ENCODE data around the gene EZR.

DNA sequence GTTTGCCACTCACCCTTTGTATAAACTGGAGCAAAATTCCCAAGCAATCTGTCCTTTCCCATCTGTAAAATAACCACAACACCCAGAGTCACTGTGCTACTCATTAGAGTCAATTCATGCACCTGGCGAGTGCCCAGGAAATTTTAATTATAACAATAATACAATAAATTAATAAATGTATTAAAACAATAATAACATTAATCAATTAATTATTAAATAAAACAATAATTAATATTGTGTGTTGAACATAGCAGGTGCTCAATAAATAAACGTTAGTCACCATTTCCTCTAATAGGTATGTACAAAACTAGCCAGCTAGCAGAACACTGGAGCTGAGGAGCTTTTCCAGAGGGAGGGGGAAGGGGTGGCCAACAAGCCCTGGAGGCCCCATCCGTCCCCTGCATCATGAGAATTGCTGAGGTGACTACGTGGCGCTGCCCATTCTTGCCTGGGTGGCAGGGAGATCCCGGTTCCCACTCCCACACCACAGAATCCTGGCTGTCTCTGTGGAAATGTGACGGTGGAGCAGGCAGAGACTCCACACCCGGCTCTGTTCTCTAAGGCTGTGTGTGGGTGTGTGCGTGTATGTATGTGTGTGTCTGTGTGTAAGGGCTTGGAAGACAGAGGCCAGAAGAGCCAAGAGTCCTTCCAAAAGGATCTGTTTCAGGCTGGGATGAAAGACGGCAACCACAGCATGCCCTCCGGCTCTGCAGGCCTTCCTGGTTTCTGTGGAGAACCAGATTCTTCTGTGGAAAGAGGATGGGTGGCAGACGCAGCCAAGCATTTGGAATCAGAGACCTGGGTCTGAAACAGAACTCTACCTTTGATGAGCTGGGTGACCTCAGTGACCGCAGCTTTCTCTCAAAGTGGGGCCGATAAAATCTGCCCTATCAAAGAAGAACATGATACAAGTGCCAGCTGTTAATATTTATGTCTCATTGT is 18.8 kb upstream of the EZR start:
- TF ChIP-seq SMARCA5 (IDR thresholded peaks at IDR 0.05) = no peak
- no peak for TF ChIP-seq POLR2AphosphoS5 (IDR thresholded peaks at IDR 0.05; ENCODE audit: control insufficient read depth, insufficient read depth, low read depth, low read length)
- TF ChIP-seq, protein P1, sequence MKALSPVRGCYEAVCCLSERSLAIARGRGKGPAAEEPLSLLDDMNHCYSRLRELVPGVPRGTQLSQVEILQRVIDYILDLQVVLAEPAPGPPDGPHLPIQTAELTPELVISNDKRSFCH (CRISPR knock-in tag; IDR thresholded peaks at IDR 0.05) = no peak
- TF ChIP-seq, protein P1 (tag; IDR thresholded peaks at IDR 0.05) = no peak
- no peak for TF ChIP-seq ARHGAP35 (IDR thresholded peaks at IDR 0.05; ENCODE audit: partially characterized antibody)
- TF ChIP-seq, protein P2, sequence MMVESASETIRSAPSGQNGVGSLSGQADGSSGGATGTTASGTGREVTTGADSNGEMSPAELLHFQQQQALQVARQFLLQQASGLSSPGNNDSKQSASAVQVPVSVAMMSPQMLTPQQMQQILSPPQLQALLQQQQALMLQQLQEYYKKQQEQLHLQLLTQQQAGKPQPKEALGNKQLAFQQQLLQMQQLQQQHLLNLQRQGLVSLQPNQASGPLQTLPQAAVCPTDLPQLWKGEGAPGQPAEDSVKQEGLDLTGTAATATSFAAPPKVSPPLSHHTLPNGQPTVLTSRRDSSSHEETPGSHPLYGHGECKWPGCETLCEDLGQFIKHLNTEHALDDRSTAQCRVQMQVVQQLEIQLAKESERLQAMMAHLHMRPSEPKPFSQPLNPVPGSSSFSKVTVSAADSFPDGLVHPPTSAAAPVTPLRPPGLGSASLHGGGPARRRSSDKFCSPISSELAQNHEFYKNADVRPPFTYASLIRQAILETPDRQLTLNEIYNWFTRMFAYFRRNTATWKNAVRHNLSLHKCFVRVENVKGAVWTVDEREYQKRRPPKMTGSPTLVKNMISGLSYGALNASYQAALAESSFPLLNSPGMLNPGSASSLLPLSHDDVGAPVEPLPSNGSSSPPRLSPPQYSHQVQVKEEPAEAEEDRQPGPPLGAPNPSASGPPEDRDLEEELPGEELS (CRISPR knock-in tag; IDR thresholded peaks at IDR 0.05; ENCODE audit: borderline replicate concordance) = no peak
- TF ChIP-seq, protein P3, sequence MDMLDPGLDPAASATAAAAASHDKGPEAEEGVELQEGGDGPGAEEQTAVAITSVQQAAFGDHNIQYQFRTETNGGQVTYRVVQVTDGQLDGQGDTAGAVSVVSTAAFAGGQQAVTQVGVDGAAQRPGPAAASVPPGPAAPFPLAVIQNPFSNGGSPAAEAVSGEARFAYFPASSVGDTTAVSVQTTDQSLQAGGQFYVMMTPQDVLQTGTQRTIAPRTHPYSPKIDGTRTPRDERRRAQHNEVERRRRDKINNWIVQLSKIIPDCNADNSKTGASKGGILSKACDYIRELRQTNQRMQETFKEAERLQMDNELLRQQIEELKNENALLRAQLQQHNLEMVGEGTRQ (CRISPR knock-in tag; IDR thresholded peaks at IDR 0.05) = no peak
- TF ChIP-seq, protein P4, sequence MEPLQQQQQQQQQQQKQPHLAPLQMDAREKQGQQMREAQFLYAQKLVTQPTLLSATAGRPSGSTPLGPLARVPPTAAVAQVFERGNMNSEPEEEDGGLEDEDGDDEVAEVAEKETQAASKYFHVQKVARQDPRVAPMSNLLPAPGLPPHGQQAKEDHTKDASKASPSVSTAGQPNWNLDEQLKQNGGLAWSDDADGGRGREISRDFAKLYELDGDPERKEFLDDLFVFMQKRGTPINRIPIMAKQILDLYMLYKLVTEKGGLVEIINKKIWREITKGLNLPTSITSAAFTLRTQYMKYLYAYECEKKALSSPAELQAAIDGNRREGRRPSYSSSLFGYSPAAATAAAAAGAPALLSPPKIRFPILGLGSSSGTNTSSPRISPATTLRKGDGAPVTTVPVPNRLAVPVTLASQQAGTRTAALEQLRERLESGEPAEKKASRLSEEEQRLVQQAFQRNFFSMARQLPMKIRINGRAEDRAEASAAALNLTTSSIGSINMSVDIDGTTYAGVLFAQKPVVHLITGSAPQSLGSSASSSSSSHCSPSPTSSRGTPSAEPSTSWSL (CRISPR knock-in tag; IDR thresholded peaks at IDR 0.05; ENCODE audit: borderline replicate concordance) = no peak
- TF ChIP-seq POLR2B (IDR thresholded peaks at IDR 0.05; ENCODE audit: low read depth, partially characterized antibody) = no peak
- no peak for TF ChIP-seq SIRT6 (IDR thresholded peaks at IDR 0.05; ENCODE audit: low read depth, low read length)
- TF ChIP-seq, protein P5, sequence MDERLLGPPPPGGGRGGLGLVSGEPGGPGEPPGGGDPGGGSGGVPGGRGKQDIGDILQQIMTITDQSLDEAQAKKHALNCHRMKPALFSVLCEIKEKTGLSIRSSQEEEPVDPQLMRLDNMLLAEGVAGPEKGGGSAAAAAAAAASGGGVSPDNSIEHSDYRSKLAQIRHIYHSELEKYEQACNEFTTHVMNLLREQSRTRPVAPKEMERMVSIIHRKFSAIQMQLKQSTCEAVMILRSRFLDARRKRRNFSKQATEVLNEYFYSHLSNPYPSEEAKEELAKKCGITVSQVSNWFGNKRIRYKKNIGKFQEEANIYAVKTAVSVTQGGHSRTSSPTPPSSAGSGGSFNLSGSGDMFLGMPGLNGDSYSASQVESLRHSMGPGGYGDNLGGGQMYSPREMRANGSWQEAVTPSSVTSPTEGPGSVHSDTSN (CRISPR knock-in tag; IDR thresholded peaks at IDR 0.05; ENCODE audit: low read depth) = no peak
- TF ChIP-seq, protein P5 (tag; conservative IDR thresholded peaks at IDR 0.05; ENCODE audit: low read depth) = no peak
- no peak for TF ChIP-seq ZEB2 (IDR thresholded peaks at IDR 0.05)
- TF ChIP-seq MCM3 (IDR thresholded peaks at IDR 0.05) = no peak
